ENCODE data around the gene HRH1. TPM values are rescaled to one million over a fixed set of nuclear protein-coding genes. Genes with fewer than 3 reads are reported as not detected.
"Not testable (repeated sequence)": the region's sequence is repeated elsewhere in the genome, so short reads cannot be mapped to it uniquely, and the experiment has no call there.

HRH1 gene
- 0.04 TPM in 1 of 2 replicates, not detected in the other for total RNA-seq (2014; rRNA removed; shearing (Covaris generic))

- H3K27me3 ChIP-seq: 0 out of 2 replicates have a peak, but pooled peaks cover 5% of the 10 kb centered on the region
- no peak within 1 kb of the TSS for H3K4me3 ChIP-seq
- H3K9me3 ChIP-seq (replicated peaks): no peaks in the 10 kb centered on the region
- no peak within 1 kb of the TSS for H3K27ac ChIP-seq
- no peaks in the 10 kb centered on the region for H3K4me1 ChIP-seq
- no peaks in the 10 kb centered on the region for H3K36me3 ChIP-seq
- DNase-seq: no peak
Observed at GRCh38 chr3:11154036-11154952, at the start of gene HRH1. TSS of gene HRH1 (plus strand) at chr3:11154493. CDS start at chr3:11259038, 104,545 bp downstream.

- not testable (repeated sequence) for H3K27me3 ChIP-seq; DNase-seq; H3K9me3 ChIP-seq (replicated peaks); H3K36me3 ChIP-seq; H3K27ac ChIP-seq; H3K4me3 ChIP-seq; H3K4me1 ChIP-seq
Observed at GRCh38 chr3:11113316-11113715, 41.0 kb upstream of the HRH1 start.

- H3K4me3 ChIP-seq: no peak overlapping the region
- no peak for DNase-seq
- H3K4me1 ChIP-seq: no peaks in the 10 kb centered on the region
- no peak overlapping the region for H3K27ac ChIP-seq
- H3K27me3 ChIP-seq: no peaks in the 10 kb centered on the region
- no peaks in the 10 kb centered on the region for H3K9me3 ChIP-seq (replicated peaks)
- no peaks in the 10 kb centered on the region for H3K36me3 ChIP-seq
Observed at GRCh38 chr3:11115548-11115947, 38.7 kb upstream of the HRH1 start.

GRCh38 chr3:11116336-11117059 lies 37.8 kb upstream of the HRH1 start:
- Histone ChIP-seq H3K4me1 (no peaks in the 10 kb centered on the region), H3K36me3 (no peaks in the 10 kb centered on the region), H3K27me3 (no peaks in the 10 kb centered on the region), H3K27ac (no peak overlapping the region), H3K9me3 (replicated peaks) (no peaks in the 10 kb centered on the region), H3K4me3 (no peak overlapping the region)
- no peak for DNase-seq

GRCh38 chr3:11117591-11117990 lies 36.7 kb upstream of the HRH1 start:
- no peak overlapping the region for H3K4me3 ChIP-seq
- no peaks in the 10 kb centered on the region for H3K27me3 ChIP-seq
- no peaks in the 10 kb centered on the region for H3K4me1 ChIP-seq
- no peak for DNase-seq
- no peaks in the 10 kb centered on the region for H3K36me3 ChIP-seq
- no peaks in the 10 kb centered on the region for H3K9me3 ChIP-seq (replicated peaks)
- H3K27ac ChIP-seq: no peak overlapping the region

GRCh38 chr3:11118181-11118682 lies 36.1 kb upstream of the HRH1 start:
- no peak for DNase-seq
- H3K4me3 ChIP-seq: no peak overlapping the region
- no peaks in the 10 kb centered on the region for H3K9me3 ChIP-seq (replicated peaks)
- no peaks in the 10 kb centered on the region for H3K4me1 ChIP-seq
- H3K27me3 ChIP-seq: no peaks in the 10 kb centered on the region
- no peak overlapping the region for H3K27ac ChIP-seq
- no peaks in the 10 kb centered on the region for H3K36me3 ChIP-seq

GRCh38 chr3:11120091-11120805 lies 34.0 kb upstream of the HRH1 start:
- DNase-seq: no peak
- Histone ChIP-seq H3K36me3 (no peaks in the 10 kb centered on the region), H3K9me3 (replicated peaks) (no peaks in the 10 kb centered on the region), H3K27ac (no peak overlapping the region), H3K27me3 (no peaks in the 10 kb centered on the region), H3K4me1 (no peaks in the 10 kb centered on the region), H3K4me3 (no peak overlapping the region)

- H3K27me3 ChIP-seq: peaks cover 4% of the 10 kb centered on the region; the same call in 1 of the 2 replicates
- no peak for DNase-seq
- no peak overlapping the region for H3K4me3 ChIP-seq
- H3K27ac ChIP-seq: no peak overlapping the region
- H3K4me1 ChIP-seq: no peaks in the 10 kb centered on the region
- no peaks in the 10 kb centered on the region for H3K36me3 ChIP-seq
- no peaks in the 10 kb centered on the region for H3K9me3 ChIP-seq (replicated peaks)
Observed at GRCh38 chr3:11126653-11127052, 27.6 kb upstream of the HRH1 start.

GRCh38 chr3:11128682-11129632 lies 25.3 kb upstream of the HRH1 start:
- H3K27me3 ChIP-seq: peaks cover 4% of the 10 kb centered on the region; the same call in 1 of the 2 replicates
- H3K4me1 ChIP-seq: no peaks in the 10 kb centered on the region
- H3K9me3 ChIP-seq (replicated peaks): no peaks in the 10 kb centered on the region
- H3K36me3 ChIP-seq: no peaks in the 10 kb centered on the region
- no peak for DNase-seq
- no peak overlapping the region for H3K27ac ChIP-seq
- no peak overlapping the region for H3K4me3 ChIP-seq

- no peaks in the 10 kb centered on the region for H3K36me3 ChIP-seq
- no peak for DNase-seq
- H3K4me1 ChIP-seq: no peaks in the 10 kb centered on the region
- no peak overlapping the region for H3K27ac ChIP-seq
- peaks cover 4% of the 10 kb centered on the region; the same call in 1 of the 2 replicates for H3K27me3 ChIP-seq
- H3K4me3 ChIP-seq: no peak overlapping the region
- no peaks in the 10 kb centered on the region for H3K9me3 ChIP-seq (replicated peaks)
Observed at GRCh38 chr3:11130385-11130784, 23.9 kb upstream of the HRH1 start.

GRCh38 chr3:11131371-11131770 lies 22.9 kb upstream of the HRH1 start:
- no peak for DNase-seq
- Histone ChIP-seq H3K9me3 (replicated peaks) (no peaks in the 10 kb centered on the region), H3K4me1 (no peaks in the 10 kb centered on the region), H3K36me3 (no peaks in the 10 kb centered on the region), H3K27ac (no peak overlapping the region), H3K27me3 (peaks cover 4% of the 10 kb centered on the region; the same call in 1 of the 2 replicates), H3K4me3 (no peak overlapping the region)

- not testable (repeated sequence) for H3K36me3 ChIP-seq; H3K9me3 ChIP-seq (replicated peaks); H3K4me3 ChIP-seq; DNase-seq; H3K27ac ChIP-seq; H3K27me3 ChIP-seq; H3K4me1 ChIP-seq
Observed at GRCh38 chr3:11131886-11132285, 22.4 kb upstream of the HRH1 start.

- Histone ChIP-seq H3K27ac (no peak overlapping the region), H3K27me3 (peaks cover 3% of the 10 kb centered on the region; the same call in 1 of the 2 replicates), H3K9me3 (replicated peaks) (no peaks in the 10 kb centered on the region), H3K4me3 (no peak overlapping the region), H3K4me1 (no peaks in the 10 kb centered on the region), H3K36me3 (no peaks in the 10 kb centered on the region)
- DNase-seq: no peak
Observed at GRCh38 chr3:11132861-11133260, 21.4 kb upstream of the HRH1 start.

- Histone ChIP-seq H3K4me3 (no peak overlapping the region), H3K36me3 (no peaks in the 10 kb centered on the region), H3K27me3 (no peaks in the 10 kb centered on the region), H3K4me1 (no peaks in the 10 kb centered on the region), H3K27ac (no peak overlapping the region), H3K9me3 (replicated peaks) (no peaks in the 10 kb centered on the region)
- DNase-seq: no peak
Observed at GRCh38 chr3:11134794-11135193, 19.5 kb upstream of the HRH1 start.
